Putamen (tissue), 1 donor: ENCODE results near the gene USP2.

Experiments
- DNase-seq: peaks from one replicate; pipeline ENCODE4 v3.0.0-alpha.2; 2016; ENCODE audit warnings: low spot score

Gene USP2

DNA sequence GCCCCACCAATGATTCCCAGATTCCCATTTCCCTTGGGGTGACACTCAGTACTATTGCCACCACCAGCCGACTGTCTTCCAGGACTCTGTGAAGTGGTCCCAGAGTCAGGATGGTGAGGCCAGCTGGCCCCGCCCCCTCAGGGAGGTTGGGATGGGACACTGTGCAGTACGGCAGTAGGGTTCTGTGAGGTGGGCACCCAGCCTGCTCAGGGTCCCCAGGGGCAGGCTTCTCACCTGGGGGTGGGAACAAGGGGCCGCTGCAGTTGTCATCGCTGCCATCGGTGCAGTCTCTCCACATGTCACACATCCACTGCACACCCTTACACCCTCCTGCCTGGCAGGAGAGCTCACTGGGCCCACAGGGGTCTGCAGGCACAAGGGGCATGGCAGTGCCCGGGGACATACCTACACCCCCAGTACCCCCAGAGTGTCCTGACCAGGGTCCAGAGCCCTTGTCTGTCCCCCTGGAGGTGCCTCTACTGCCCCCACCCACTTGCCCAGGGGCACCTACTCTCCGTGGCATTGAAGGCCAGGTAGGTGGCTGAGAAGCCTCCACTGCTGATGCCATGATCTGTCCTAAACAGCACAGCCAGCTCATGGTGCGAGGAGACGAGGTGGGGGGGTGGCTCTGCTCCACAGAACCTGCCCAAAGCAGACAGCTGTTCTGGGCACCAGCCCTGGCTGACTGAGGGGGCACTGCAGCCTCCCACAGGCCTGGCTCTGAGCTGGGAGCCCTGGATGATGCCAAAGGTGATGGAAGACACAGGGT, 38.9 kb downstream of the USP2 start:
- DNase-seq, result no peak

DNA sequence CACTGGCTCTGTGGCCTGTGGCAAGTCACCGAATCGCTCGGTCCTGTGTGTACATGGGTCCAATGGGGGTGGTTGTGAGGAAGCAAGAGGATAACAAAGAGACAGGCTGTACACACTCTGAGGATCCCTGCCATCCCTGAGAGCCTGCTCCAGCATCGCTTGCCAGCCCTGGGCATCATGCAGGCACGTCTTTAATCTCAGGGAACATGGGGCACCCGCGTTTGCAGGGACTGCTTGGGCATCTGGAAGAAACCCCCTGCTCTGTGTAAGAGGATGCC, 39.5 kb downstream of the USP2 start:
- DNase-seq, result no peak

DNA sequence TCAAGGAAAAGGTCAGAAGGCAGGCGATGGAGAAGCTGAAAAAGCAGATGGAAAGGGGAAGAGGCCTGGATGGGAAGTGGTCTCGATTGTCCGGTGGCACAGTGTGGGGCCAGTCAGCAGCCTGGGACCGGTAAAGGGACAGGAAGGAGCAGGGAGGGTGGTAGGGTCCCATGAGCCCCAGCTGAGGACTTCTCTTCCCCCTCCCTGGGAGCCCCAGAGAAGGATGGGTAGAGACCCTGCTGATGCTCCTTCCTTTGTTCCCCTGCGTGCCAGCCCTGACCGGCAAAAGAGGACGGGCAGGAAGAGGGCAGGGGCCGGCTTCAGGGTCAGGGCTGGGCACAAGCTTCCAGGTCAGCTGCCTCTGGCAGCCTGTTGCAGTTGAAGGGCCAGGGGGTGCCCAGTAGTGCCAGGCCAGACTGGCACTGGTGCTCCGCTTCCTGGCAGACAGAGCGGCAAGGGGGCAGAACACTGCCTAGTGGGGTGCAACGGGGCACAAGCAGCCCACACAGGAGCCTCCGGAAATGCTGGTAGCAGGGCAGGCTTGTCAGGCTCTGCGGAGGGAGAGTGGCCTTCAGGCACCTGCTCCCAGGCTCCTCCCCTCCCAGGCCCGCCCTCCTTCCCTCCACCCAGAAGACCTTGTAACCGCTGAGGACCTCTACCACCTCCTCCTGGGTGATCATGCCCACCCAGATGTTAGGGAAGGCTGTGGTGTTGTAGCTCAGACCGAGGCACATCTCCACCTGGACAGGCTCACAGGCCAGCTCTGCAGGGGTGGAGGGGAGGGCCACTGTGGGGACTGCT, 40.1 kb downstream of the USP2 start:
- DNase-seq, result no peak

DNA sequence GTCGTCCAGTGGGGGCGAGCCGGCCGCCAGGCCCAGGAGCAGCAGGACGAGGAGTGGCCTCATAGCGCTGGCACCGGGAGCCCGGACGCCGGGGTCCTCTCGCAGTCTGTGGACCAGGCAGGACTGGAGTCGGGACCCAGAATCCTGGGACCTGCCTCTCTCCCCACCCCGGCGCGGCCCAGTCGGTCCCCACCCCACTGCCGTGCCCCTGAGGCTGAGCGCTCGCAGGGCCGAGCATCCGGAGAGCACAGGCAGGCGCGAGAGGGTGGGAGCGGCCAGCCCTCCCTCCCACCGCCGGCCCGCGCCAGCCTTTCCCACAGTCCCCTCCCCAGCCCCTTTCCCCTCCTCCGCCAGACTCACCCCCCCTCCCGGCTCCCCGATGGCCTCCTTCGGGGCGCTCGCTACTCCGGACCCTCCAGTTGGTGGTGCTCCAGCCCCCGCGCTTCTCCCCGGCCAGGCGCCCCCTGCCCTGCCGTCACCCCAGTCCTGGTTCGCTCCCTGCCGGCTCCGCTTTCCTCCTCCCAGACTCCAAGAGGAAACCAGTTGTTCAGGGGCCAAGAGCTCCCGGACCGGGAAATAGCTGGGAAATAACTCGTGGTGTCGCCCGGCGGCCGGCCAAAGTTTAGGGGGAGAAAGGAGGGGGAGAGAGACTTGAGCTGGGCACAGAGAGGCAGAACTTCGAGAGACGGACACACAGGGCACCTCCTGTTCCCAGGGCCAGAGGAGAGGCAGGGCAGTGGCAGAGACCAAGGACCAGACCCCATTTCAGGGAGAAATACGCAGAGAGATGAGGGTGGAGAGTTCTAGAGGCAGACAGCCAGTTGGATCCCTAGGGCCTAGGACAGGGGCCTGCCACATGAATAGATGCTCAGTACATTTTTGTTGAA, 40.9 kb downstream of the USP2 start, which contains the start of gene C1QTNF5:
Gene C1QTNF5 (minus strand): TSS at position 549 of the 887 bp plus-strand sequence. CDS start 486 bp downstream, at position 63.
- peak; percentile 84 for DNase-seq

DNA sequence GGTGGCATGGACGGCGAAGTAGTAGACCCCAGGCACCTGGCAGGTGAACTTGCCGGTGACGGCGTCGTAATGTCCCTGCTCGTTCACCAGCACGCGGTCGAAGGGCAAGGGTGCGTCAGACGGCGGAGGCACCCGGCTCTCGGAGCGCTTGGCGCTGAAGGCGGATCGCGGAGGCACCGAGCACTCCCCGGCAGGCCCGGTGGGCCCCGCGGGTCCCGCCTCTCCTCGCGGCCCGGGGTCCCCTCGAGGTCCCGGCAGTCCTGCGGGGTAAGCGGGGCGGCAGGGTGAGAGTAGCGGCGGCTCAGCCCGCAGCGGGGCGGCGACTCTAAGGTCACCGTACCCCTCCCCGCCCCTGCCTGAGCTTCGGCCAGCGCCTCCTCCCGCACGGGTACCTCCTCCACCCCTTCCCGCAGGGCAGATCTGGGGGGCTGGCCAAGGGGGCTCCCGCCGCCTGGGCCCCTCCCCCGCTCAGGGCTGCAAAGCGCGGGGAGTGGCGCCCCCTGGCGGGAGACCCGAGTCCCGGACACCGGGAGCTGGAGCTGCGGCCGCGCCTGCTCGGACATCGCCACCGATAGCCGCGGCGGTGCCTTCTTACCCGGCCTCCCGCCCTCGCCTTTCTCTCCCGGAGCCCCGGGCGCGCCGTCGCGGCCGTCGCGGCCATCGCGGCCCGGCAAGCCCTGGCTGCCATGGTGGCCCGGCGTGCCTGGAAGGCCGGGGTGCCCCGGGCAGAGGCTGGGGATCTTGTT, 41.7 kb downstream of the USP2 start:
- DNase-seq, result peak; percentile 79

DNA sequence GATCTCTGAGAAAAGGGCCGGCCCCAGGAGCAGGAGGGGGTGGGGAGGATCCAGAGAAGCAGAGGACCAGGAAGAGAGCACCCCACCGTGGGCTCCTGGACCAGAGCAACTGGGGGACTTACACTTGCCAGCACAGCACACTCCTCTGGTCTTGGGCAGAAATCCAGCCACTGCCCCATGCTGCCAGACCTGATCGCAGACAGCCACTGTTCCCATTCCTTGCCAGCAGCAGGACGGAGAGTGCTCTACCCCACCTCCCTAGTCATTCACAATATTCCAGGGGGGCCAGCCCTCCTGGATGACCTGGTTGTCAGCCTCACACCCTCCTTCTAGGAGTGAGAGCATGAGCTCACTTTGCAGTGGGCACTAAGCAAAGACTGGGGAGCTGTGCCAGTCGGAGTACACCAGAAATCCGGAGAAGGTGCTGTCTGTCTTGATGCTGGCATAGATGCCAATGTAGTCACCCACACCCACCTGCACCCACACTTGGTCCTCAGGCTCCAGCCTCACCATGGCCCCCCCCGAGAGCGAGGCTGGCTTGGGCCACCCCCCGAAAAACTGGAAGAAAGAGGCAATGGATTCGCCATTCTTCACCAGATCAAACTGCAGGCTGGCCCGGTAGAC, 42.4 kb downstream of the USP2 start:
- DNase-seq, result no peak

DNA sequence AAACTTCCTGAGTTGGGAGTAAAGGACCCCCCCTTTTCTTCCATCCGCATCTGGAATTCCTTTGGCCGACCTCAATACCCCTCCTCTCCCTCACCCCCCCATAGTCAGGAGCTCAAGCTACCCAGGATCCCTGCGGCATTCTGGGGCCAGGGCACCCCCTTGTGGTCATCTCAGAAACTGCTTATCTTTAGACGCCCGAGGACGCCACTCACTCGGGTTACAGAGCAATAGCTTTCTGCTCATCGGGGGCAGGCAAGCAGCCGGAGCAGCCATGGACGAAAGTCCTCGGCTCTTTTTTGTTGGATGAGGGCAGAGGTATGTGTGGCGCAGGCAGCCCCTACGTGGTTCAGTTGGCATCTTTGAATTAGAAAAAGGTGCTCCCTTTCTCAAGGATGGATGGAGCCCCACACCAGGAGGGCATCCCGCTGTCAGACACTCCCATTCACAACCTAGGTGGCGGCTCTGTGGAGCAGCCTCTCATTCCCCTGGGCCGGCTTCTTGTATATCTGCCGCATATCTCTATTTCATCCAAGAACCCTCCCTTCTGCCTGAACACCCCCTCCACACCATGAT, 43.1 kb downstream of the USP2 start:
- DNase-seq, result peak; percentile 84

DNA sequence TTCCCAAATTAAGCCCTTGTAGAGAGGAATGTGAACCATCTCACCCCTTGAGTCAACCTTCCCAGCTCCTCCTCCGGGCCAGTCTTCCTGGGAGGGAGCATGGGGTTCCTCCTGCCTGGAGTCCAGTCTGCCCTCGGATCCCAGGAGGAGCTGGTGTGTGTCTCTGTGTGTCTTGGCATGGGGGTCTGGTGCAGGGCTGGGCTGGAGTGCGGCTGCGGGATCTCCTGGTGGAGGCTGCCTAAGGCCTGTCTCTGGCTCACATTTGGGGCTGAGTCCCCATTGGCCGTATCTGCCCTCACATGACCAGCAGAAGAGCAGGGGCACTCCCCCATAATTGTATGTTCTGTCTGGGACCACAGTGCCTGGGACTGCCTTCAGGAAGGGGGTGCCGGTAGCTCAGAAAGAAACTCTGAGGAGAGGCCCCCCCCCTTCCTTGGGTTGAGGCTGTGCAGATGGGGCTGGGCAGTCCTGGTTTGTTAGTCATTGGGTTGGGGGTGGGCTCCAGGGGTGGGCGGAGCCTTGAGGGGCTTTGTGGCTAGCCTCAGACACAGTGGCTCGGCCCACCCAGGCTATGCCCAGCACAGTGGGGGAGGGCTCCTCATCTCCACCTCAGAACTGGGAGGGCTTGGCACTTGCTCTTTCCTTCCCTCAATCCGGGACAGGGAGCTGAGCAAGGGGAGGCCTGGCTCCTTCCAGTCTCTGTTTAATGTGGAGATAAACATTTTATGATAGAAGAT, 43.7 kb downstream of the USP2 start:
- DNase-seq, result no peak

DNA sequence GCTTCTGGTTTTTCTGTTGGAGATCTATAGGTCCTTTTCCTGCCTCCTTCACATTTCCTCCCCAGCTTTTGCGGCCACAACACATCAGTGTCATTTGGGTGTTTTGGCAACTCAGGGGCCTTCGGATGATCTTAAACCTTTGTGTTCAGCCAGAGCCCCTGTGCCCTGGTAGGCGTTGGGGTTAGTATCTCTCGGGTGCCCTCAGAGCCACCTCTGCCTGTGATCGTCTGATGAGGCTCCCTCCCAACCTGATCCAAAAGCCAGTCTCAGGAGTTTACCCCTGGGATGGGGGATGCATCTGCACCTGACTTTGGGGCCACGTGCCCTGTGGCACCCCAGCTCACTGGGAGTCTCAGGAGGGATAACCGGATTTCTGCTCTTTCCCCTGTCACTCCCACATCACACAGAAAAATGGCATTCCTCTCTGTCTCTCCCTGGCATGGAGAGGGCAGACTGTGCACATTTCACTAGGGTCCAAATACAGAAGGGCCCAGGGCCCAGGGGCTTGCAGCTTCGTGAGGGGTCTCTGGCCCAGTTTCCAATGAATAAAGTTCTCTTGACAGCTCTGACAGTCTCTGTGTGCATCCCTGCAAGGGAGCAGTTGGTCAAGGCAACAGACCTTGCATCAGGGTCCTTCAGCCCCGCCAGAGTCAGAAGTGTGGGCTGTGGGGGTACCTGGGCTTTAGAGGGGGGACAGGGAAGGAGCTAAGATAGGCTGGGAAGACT, 44.6 kb downstream of the USP2 start:
- no peak for DNase-seq

DNA sequence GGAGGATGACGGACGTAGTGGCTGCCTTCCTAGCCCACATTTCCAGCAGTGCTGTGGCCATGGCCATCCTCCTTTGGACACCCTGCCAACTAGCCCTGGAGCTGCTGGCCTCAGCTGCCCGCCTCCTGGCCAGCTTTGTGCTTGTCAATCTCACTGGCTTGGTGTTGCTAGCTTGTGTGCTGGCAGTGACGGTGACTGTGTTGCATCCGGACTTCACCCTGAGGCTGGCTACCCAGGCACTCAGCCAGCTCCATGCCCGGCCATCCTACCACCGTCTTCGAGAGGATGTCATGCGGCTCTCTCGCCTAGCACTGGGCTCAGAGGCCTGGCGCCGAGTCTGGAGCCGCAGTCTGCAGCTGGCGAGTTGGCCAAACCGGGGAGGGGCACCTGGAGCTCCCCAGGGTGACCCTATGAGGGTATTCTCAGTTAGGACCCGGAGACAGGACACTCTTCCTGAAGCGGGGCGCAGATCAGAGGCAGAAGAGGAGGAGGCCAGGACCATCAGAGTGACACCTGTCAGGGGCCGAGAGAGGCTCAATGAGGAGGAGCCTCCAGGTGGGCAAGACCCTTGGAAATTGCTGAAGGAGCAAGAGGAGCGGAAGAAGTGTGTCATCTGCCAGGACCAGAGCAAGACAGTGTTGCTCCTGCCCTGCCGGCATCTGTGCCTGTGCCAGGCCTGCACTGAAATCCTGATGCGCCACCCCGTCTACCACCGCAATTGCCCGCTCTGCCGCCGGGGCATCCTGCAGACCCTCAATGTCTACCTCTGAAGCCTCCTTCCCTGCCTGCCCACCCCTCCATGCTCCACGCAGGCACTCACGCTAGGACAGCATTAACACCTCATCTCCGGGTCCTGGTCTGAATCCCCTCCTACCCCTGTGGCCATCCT, 45.6 kb downstream of the USP2 start:
- DNase-seq, result no peak

DNA sequence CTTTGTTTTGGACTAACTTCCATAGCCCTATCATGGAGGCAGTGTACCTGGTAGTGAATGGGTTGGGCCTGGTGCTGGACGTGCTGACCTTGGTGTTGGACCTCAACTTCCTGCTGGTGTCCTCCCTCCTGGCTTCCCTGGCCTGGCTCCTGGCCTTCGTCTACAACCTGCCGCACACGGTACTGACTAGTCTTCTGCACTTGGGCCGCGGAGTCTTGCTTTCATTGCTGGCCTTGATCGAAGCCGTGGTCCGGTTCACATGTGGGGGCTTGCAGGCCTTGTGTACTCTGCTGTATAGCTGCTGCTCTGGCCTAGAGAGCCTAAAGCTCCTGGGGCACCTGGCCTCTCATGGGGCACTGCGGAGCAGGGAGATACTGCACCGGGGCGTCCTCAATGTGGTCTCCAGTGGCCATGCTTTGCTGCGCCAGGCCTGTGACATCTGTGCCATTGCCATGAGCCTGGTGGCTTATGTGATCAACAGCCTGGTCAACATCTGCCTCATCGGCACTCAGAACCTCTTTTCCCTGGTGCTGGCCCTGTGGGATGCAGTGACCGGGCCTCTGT, 46.3 kb downstream of the USP2 start:
- no peak for DNase-seq

DNA sequence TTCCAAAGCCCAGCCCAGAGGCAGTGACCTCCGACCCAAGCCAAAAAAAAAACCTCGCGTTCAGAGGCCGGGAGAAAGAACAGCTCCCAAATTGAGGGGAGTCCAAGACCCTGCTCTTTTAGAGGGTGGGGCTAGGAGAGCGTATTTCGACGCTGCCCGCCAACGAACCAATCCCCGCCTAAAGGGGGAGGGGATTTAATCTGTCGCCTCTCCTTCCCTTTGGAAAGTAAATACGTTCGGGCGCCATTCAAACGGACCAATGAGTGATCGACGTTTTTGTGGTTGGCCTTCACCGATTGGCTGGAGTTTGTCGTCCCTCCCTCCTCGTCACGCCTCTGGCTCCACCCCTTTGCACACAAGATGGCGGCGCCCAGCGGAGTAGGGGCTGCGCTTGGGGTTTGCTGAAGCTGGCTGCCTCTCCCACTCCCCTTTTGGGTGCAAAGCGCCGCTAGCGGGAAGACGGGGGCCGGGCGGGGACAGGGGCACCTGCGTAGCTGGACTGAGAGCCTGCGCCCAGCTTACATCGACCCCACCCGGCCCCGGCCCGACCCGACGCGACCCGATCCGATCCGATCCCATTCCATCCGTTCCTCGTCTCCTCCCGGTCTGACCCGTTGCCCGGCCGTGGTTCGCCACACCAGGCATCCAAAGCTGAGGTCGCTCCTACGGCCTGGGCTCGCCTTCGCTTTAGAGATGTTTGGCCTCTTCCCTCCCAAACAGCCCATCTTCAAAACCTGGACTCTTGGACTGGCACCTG, 47.1 kb downstream of the USP2 start, which contains the start of gene RNF26:
Gene RNF26 (plus strand): TSS at position 354 of the 757 bp plus-strand sequence. CDS start 596 bp downstream, outside the sequence.
- peak; percentile 98 for DNase-seq

DNA sequence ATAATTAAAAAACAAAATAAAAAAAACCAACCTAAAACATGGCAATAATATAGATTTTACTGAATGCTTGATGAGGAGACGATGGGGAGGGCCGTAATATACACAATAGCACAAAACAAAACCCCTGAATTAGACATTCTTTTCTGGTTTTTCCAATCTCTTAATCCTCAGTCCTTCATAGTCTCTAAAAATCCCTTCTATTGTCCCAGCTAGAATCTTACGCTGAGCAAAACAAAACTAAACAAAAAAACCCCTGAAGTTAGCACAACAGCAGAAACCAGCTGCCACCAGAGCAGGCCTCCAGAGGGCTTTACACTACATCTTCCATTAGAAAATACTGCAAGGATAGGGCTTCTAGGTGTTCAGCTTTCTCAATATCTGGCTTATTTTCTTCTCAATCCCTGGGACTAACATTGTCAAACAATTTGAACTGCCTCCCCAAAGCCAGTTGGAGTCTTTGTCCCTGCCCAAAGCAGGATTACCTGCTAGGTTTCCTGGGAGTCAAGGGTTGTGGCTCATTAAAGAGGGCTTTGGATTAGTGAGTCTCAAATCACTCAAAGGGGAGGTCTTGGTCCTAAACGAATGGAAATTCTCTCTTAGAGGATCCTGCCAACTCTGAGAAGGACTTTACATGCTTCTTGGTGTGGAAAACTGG, 49.3 kb downstream of the USP2 start:
- DNase-seq, result no peak

DNA sequence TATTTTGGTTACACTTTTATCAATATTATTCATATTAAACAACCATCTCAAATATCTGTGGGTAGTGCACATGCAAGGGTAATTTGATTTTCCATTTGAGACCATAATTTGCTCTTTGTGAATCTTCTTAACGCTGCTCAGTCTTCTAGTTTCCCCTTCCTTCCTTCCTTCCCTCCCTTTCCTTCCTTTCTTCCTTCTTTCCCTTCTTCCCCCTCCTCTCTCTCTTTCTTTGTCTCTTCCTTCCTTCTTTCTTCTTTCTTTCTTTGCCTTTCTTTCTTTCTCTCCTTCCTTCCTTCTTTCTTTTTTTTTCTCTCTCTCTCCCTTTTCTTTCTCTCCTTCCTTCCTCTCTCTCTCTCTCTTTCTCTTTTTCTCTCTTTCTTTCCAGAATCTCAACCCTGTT, 51.3 kb downstream of the USP2 start:
- DNase-seq, result no peak

DNA sequence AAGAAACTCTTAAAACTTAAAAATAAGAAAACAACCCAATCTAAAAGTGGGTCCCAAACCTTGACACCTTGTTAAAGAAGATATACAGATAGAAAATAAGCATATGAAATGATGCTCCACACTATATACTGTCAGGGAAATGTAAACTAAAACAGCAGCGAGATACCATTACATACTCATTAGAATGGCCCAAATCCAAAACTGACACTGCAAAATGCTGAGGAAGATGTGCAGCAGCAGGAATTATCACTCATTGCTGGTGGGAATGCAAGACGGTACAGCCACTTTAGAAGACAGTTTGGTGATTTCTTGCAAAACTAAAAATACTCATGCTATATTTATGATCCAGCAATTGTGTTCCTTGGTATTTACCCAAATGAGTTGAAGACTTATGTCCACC, 52.2 kb downstream of the USP2 start:
- no peak for DNase-seq

DNA sequence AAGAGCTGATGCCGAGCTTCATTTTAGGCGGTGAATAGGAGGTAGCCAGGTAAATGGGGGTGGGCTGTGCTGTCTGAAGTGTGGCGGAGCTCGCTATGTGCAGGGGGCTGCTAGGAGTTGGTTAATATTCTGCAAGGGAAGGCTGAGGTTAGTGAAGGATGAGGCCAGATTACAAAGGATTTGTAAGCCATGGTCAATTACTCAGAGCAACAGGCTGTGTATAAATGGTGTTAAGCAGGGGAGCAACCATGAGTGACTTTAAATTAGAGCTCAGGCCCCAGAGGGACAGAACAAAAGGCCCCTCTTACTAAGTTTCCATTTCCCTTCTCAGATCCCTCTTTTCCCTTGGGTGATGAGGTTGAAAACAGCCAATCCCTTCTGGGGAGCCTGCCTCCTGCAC, 57.3 kb downstream of the USP2 start:
- no peak for DNase-seq

DNA sequence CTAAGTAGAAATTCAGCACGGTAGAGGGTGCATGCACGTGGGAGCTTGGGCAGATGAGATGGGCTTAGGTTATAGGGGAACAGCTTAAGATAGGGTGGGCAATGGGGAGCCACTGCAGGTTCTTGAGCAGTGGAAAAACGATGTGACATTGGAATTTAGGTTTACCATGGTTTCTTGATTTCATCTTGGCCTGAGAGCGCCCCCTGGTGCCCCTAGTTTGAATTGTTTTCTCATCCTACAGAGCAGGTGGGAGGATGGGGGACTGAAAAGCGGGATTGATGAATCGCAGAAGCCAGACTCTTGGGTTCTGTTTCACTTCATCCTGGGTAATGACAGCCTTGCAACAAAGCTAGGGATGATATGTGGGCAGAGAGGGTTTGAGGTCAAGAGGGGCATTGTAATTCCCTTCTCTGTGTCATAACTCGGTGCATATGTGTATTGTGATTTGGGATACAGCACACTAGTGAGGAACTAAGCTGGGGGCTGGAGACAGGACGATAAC, 57.9 kb downstream of the USP2 start:
- DNase-seq, result peak; percentile 71
